NCI-H774 (cell line): ENCODE results near the gene SMARCC1.

Experiments used
- DNase-seq: peaks from one replicate; lab custom pipeline; 2025; lab: John Stamatoyannopoulos, UW

The SMARCC1 gene

GRCh38 chr3:47541583-47542108, 240.0 kb downstream of the SMARCC1 start:
- no peak for DNase-seq

- no peak for DNase-seq
These were observed 241.4 kb downstream of the SMARCC1 start for GRCh38 chr3:47540281-47540680.

- DNase-seq = no peak
These were observed 244.7 kb downstream of the SMARCC1 start for GRCh38 chr3:47536967-47537366.

GRCh38 chr3:47536221-47536891, 245.3 kb downstream of the SMARCC1 start:
- DNase-seq = no peak
